Epithelial cell of esophagus (primary cell): Measurements from ENCODE around the gene GLRX5.
A peak's percentile ranks its signal among the peaks of the same experiment; 100 is the strongest.

Source experiments
- DNase-seq: peaks from one replicate; pipeline ENCODE4 v3.0.0; 2010; ENCODE audit warnings: low read depth
- H3K4me3 ChIP-seq: 2 replicates; pipeline ENCODE4 v1.5.1; 2011; ENCODE audit warnings: mild to moderate bottlenecking, low read length, control low read depth
- CTCF ChIP-seq: IDR thresholded peaks from 2 replicates; pipeline ENCODE4 v1.5.1; 2011; ENCODE audit warnings: low read depth, mild to moderate bottlenecking, low read length, control low read depth, inconsistent platforms; ENCODE audit not compliant: insufficient read depth; ENCODE audit errors: missing control alignments

Gene GLRX5

GRCh38 chr14:95499354-95499750 lies 35.5 kb upstream of the GLRX5 start:
- no peak for TF ChIP-seq CTCF
- no peak overlapping the region for H3K4me3 ChIP-seq
- no peak for DNase-seq

- no peak for DNase-seq
- no peak for TF ChIP-seq CTCF
- H3K4me3 ChIP-seq = no peak overlapping the region
These were observed 34.6 kb upstream of the GLRX5 start for GRCh38 chr14:95500201-95500681.

- peak; percentile 56 for DNase-seq
- TF ChIP-seq CTCF = no peak
- H3K4me3 ChIP-seq = no peak overlapping the region
These were observed 34.0 kb upstream of the GLRX5 start for GRCh38 chr14:95500772-95501401.

- no peak overlapping the region for H3K4me3 ChIP-seq
- DNase-seq = no peak
- no peak for TF ChIP-seq CTCF
These were observed 32.4 kb upstream of the GLRX5 start for GRCh38 chr14:95502381-95502950.

- no peak for DNase-seq
- TF ChIP-seq CTCF = no peak
- H3K4me3 ChIP-seq = no peak overlapping the region
These were observed 31.3 kb upstream of the GLRX5 start for GRCh38 chr14:95503365-95504134.

GRCh38 chr14:95504135-95505029 lies 30.5 kb upstream of the GLRX5 start:
- DNase-seq = no peak
- no peak for TF ChIP-seq CTCF
- no peak overlapping the region for H3K4me3 ChIP-seq
